HEK293 (cell line): Measurements from ENCODE around the gene CAMP.

Source experiments
- CTCF ChIA-PET: fragments of 350-600 bp; formaldehyde crosslinking; extraction: SDS; loops from one replicate; lab custom pipeline; 2021; ENCODE audit warnings: antibody characterized with exemption; lab: Yijun Ruan, JAX
- POLR2A ChIA-PET: fragments of 300-600 bp; formaldehyde crosslinking; extraction: SDS; loops from one replicate; lab custom pipeline; 2020; ENCODE audit warnings: antibody characterized with exemption, inconsistent platforms; lab: Yijun Ruan, JAX
- H3K27ac ChIP-seq: fragments of 200-500 bp; sonication (Bioruptor generic); 2 replicates; pipeline ENCODE4 v1.5.1; 2014; ENCODE audit warnings: low read depth, low read length, control low read depth, inconsistent platforms; ENCODE audit errors: extremely low read depth
- H3K36me3 ChIP-seq, 2 experiments: fragments of 200-500 bp in 1 of 2; sonication (Bioruptor generic) in 1 of 2; 1 replicate in 1 of 2; 2 replicates in 1 of 2; pipeline ENCODE4 v1.5.1; 2014 to 2017; ENCODE audit warnings: inconsistent platforms in 2 of 2, low read length in 2 of 2; ENCODE audit not compliant: control insufficient read depth in 2 of 2, insufficient read depth in 1 of 2
- H3K4me1 ChIP-seq: fragments of 200-500 bp; sonication (Bioruptor generic); 2 replicates; pipeline ENCODE4 v1.5.1; 2014; ENCODE audit warnings: mild to moderate bottlenecking, low read length, inconsistent platforms; ENCODE audit not compliant: control insufficient read depth, insufficient read depth
- H3K4me3 ChIP-seq: 2 replicates; pipeline ENCODE4 v1.5.1; 2011; ENCODE audit warnings: low read depth, mild to moderate bottlenecking, control low read depth, low read length, moderate library complexity
- H3K9me3 ChIP-seq: fragments of 200-500 bp; sonication (Bioruptor generic); 2 replicates; pipeline ENCODE4 v1.5.1; 2014; ENCODE audit warnings: low read depth, low read length, inconsistent platforms; ENCODE audit not compliant: control insufficient read depth, insufficient read depth
- EGR2 ChIP-seq: fragments of 450-650 bp; formaldehyde crosslinking; IDR thresholded peaks from 2 replicates; pipeline ENCODE4 v1.5.1; 2016; ENCODE audit warnings: low read depth, missing biosample characterization, missing genetic modification characterization
- YY1 ChIP-seq: fragments of 450-650 bp; formaldehyde crosslinking; IDR thresholded peaks from 2 replicates; pipeline ENCODE4 v1.5.1; 2018; ENCODE audit warnings: missing biosample characterization, missing genetic modification characterization
- ZBTB11 ChIP-seq: fragments of 450-650 bp; formaldehyde crosslinking; conservative IDR thresholded peaks from 2 replicates; pipeline ENCODE4 v1.5.1; 2016; ENCODE audit warnings: low read depth, missing biosample characterization, missing genetic modification characterization
- ZBTB7A ChIP-seq: fragments of 450-650 bp; formaldehyde crosslinking; IDR thresholded peaks from 2 replicates; pipeline ENCODE4 v1.5.1; 2016; ENCODE audit warnings: low read depth, missing biosample characterization, missing genetic modification characterization
- ZFHX2 ChIP-seq: fragments of 450-650 bp; formaldehyde crosslinking; conservative IDR thresholded peaks from 2 replicates; pipeline ENCODE4 v1.5.1; 2016; ENCODE audit warnings: missing biosample characterization, missing genetic modification characterization
- ZNF175 ChIP-seq: fragments of 450-650 bp; formaldehyde crosslinking; IDR thresholded peaks from 2 replicates; pipeline ENCODE4 v1.5.1; 2016; ENCODE audit warnings: missing biosample characterization, missing genetic modification characterization
- ZNF184 ChIP-seq: fragments of 450-650 bp; IDR thresholded peaks from 2 replicates; pipeline ENCODE4 v1.5.1; 2018; ENCODE audit warnings: missing biosample characterization, mild to moderate bottlenecking, missing genetic modification characterization
- ZNF19 ChIP-seq: fragments of 450-650 bp; formaldehyde crosslinking; IDR thresholded peaks from 2 replicates; pipeline ENCODE4; 2016; ENCODE audit warnings: missing biosample characterization, missing genetic modification characterization, low read depth
- ZNF302 ChIP-seq: fragments of 450-650 bp; formaldehyde crosslinking; IDR thresholded peaks from 2 replicates; pipeline ENCODE4 v1.5.1; 2016; ENCODE audit warnings: missing biosample characterization, missing genetic modification characterization, low read depth
- ZNF391 ChIP-seq: fragments of 450-650 bp; formaldehyde crosslinking; IDR thresholded peaks from 2 replicates; pipeline ENCODE4 v1.5.1; 2016; ENCODE audit warnings: low read depth, missing biosample characterization, missing genetic modification characterization, borderline replicate concordance
- ZNF510 ChIP-seq: fragments of 450-650 bp; formaldehyde crosslinking; IDR thresholded peaks from 2 replicates; pipeline ENCODE4 v1.5.1; 2018; ENCODE audit warnings: mild to moderate bottlenecking, missing genetic modification characterization, missing biosample characterization; ENCODE audit not compliant: insufficient replicate concordance
- ZNF660 ChIP-seq: fragments of 450-650 bp; IDR thresholded peaks from 2 replicates; pipeline ENCODE4 v1.5.1; 2018; ENCODE audit warnings: missing biosample characterization, mild to moderate bottlenecking, missing genetic modification characterization
- ZNF768 ChIP-seq: fragments of 450-650 bp; formaldehyde crosslinking; IDR thresholded peaks from 2 replicates; pipeline ENCODE4 v1.5.1; 2018; ENCODE audit warnings: missing biosample characterization, mild to moderate bottlenecking, missing genetic modification characterization
- TF ChIP-seq, protein P1 (sequence below): fragments of 450-650 bp; formaldehyde crosslinking; IDR thresholded peaks from 2 replicates; pipeline ENCODE4 v1.5.1; 2016; ENCODE audit warnings: missing biosample characterization, missing genetic modification characterization
- TF ChIP-seq, protein P2 (sequence below): fragments of 450-650 bp; formaldehyde crosslinking; IDR thresholded peaks from 2 replicates; pipeline ENCODE4 v1.5.1; 2016; ENCODE audit warnings: missing biosample characterization, missing genetic modification characterization

Gene CAMP

GRCh38 chr3:48189321-48189720, 34.0 kb upstream of the CAMP start:
- ChIA-PET CTCF (interaction anchor here (0.6 to 2.4 kb wide), 5 partner anchors 10 to 370 kb away, joined by 3 to 15 read pairs (median 6); no protein-coding TSS in a partner anchor), POLR2A (no interaction called here)
- Histone ChIP-seq H3K4me3 (no peak overlapping the region), H3K9me3 (no peaks in the 10 kb centered on the region), H3K27ac (no peak overlapping the region), H3K4me1 (no peaks in the 10 kb centered on the region), H3K36me3 (peaks cover 13 to 28% of the 10 kb centered on the region in 2 experiments)
- TF ChIP-seq, protein P1, sequence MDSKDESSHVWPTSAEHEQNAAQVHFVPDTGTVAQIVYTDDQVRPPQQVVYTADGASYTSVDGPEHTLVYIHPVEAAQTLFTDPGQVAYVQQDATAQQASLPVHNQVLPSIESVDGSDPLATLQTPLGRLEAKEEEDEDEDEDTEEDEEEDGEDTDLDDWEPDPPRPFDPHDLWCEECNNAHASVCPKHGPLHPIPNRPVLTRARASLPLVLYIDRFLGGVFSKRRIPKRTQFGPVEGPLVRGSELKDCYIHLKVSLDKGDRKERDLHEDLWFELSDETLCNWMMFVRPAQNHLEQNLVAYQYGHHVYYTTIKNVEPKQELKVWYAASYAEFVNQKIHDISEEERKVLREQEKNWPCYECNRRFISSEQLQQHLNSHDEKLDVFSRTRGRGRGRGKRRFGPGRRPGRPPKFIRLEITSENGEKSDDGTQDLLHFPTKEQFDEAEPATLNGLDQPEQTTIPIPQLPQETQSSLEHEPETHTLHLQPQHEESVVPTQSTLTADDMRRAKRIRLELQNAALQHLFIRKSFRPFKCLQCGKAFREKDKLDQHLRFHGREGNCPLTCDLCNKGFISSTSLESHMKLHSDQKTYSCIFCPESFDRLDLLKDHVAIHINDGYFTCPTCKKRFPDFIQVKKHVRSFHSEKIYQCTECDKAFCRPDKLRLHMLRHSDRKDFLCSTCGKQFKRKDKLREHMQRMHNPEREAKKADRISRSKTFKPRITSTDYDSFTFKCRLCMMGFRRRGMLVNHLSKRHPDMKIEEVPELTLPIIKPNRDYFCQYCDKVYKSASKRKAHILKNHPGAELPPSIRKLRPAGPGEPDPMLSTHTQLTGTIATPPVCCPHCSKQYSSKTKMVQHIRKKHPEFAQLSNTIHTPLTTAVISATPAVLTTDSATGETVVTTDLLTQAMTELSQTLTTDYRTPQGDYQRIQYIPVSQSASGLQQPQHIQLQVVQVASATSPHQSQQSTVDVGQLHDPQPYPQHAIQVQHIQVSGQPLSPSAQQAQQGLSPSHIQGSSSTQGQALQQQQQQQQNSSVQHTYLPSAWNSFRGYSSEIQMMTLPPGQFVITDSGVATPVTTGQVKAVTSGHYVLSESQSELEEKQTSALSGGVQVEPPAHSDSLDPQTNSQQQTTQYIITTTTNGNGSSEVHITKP: no peak
- TF ChIP-seq ZFHX2 (peak; percentile 46; the same call in 1 of the 2 replicates), ZNF302 (tag by site-specific recombination) (no peak), ZNF510 (tag by site-specific recombination) (no peak), ZNF175 (tag by site-specific recombination) (no peak), ZNF391 (tag by site-specific recombination) (no peak), ZNF184 (tag by site-specific recombination) (no peak), ZNF768 (tag by site-specific recombination) (no peak), YY1 (tag by site-specific recombination) (no peak), EGR2 (tag by site-specific recombination) (peak; percentile 51), ZNF19 (tag by site-specific recombination) (no peak), ZBTB11 (tag by site-specific recombination) (0 out of 2 replicates have a peak, but pooled peaks have one; percentile 15)

- H3K4me1 ChIP-seq: no peaks in the 10 kb centered on the region
- POLR2A ChIA-PET: no interaction called here
- TF ChIP-seq ZFHX2 (0 out of 2 replicates have a peak, but pooled peaks have one; percentile 15), ZNF660 (tag by site-specific recombination) (no peak), ZBTB7A (no peak)
- TF ChIP-seq, protein P2, sequence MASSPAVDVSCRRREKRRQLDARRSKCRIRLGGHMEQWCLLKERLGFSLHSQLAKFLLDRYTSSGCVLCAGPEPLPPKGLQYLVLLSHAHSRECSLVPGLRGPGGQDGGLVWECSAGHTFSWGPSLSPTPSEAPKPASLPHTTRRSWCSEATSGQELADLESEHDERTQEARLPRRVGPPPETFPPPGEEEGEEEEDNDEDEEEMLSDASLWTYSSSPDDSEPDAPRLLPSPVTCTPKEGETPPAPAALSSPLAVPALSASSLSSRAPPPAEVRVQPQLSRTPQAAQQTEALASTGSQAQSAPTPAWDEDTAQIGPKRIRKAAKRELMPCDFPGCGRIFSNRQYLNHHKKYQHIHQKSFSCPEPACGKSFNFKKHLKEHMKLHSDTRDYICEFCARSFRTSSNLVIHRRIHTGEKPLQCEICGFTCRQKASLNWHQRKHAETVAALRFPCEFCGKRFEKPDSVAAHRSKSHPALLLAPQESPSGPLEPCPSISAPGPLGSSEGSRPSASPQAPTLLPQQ (tag by site-specific recombination): no peak
- TF ChIP-seq, all 188 proteins: peak for 1
- no peak overlapping the region for H3K4me3 ChIP-seq
- H3K9me3 ChIP-seq: no peaks in the 10 kb centered on the region
- no peak overlapping the region for H3K27ac ChIP-seq
- H3K36me3 ChIP-seq: peaks cover under 1 to 12% of the 10 kb centered on the region in 2 experiments; a peak in 2 of 3 replicates
- CTCF ChIA-PET: interaction anchor here (1.0 to 2.4 kb wide), 2 partner anchors 243 to 245 kb away, joined by 3 to 15 read pairs; no protein-coding TSS in a partner anchor
Measured at GRCh38 chr3:48190911-48191310, 32.4 kb upstream of the CAMP start.
